Right lobe of liver (tissue), 6 donors: ENCODE measurements around the gene ZNF678. TPM values are rescaled to one million over a fixed set of nuclear protein-coding genes. Genes with fewer than 3 reads are reported as not detected.

ENCODE experiments used
- ATAC-seq, 4 donors: fragments of 200-7000 bp; cut with Tn5 transposase; one replicate each; pipeline ENCODE4 v1.9.1; 2020; ENCODE audit warnings: mild to moderate bottlenecking in 4 of 4, moderate library complexity in 4 of 4
- DNase-seq, 3 donors: peaks; one replicate each; pipeline ENCODE4 v3.0.0-alpha.2; 2020
- H3K27ac ChIP-seq, 3 donors: fragments of 200-600 bp; one replicate each; pipeline ENCODE4 v1.8.0; 2022
- H3K27me3 ChIP-seq, 2 donors: fragments of 200-600 bp; one replicate each; pipeline ENCODE4 v1.8.0; 2022
- H3K36me3 ChIP-seq, 4 donors: fragments of 200-600 bp; sonication (generic) in 1 of 4; one replicate each; pipeline versions ENCODE4 v1.5.1 to v1.8.0; 2017 to 2022; ENCODE audit warnings: control low read depth in 1 of 4
- H3K4me1 ChIP-seq, 4 donors: fragments of 200-600 bp; sonication (generic) in 1 of 4; one replicate each; pipeline versions ENCODE4 v1.5.1 to v1.8.0; 2017 to 2022; ENCODE audit warnings: control low read depth in 1 of 4
- H3K4me3 ChIP-seq, 3 donors: fragments of 200-600 bp; one replicate each; pipeline ENCODE4 v1.8.0; 2022
- H3K9me3 ChIP-seq, 4 donors: fragments of 200-600 bp; sonication (generic) in 1 of 4; one replicate each; pipeline versions ENCODE4 v1.5.1 to v1.8.0; 2017 to 2022; ENCODE audit warnings: control low read depth in 1 of 4
- POLR2A ChIP-seq: fragments of 450-650 bp; IDR thresholded peaks from one replicate; pipeline ENCODE4 v1.6.1; 2017; ENCODE audit warnings: antibody characterized with exemption, mild to moderate bottlenecking
- WGBS: methylation state at CpG from one replicate; pipeline ENCODE4 v1.1.6; 2018; ENCODE audit warnings: low coverage, low lambda C conversion rate; ENCODE audit not compliant: insufficient coverage; ENCODE audit errors: missing lambda C conversion rate; 5-methylcytosine and 5-hydroxymethylcytosine counted together
- intact Hi-C, 2 donors: fragments of 100-400 bp; cut with DNase I; formaldehyde crosslinking; loops; one replicate each; pipeline versions ENCODE4 v1.11.2 to v1.14.1; 2022
- total RNA-seq, 6 experiments: library from RNA; depleted of rRNA in 2 of 6; stranded (reverse); fragments of >200 nt in 2 of 6; fragmentation: NEBNext Ultra II Directional in 3 of 6; extraction: Animal tissue kit (Norgen Biotek cat#: 25700) in 3 of 6; gene quantifications; one replicate each; pipeline versions ENCODE4 v1.1.0 to v1.2.4, GENCODE V29; 2016 to 2023
- TF ChIP-seq, protein P1 (sequence below), 4 donors: fragments of 200-600 bp in 3 of 4; fragments of 450-650 bp in 1 of 4; IDR thresholded peaks; one replicate each; pipeline versions ENCODE4 v1.5.1 to v1.8.0; 2016 to 2022; ENCODE audit warnings: antibody characterized with exemption in 4 of 4, mild to moderate bottlenecking in 2 of 4
- donor health status: DM: no; HTN: yes; CAD: no.
- donor health status: DM: no; HTN: no; CAD: no.
- donor health status: DM: no; HTN: no; CAD: no.
- donor health status: DM: no; HTN: yes; CAD: no.
- donor health status: DM: no; HTN: yes; CAD: no.

Gene ZNF678
- total RNA-seq, 6 experiments from 2014 or later = 2.4 to 4.8 (median 3.0) TPM

GRCh38 chr1:227546059-227546458, 17.3 kb upstream of the ZNF678 start:
- 0% methylated on average over 1 of the region's 5 CpGs for WGBS
- DNase-seq (no peak), ATAC-seq (no peak)
- Histone ChIP-seq H3K36me3 (no peaks in the 10 kb centered on the region), H3K27ac (no peak overlapping the region), H3K27me3 (no peaks in the 10 kb centered on the region), H3K4me1 (no peaks in the 10 kb centered on the region), H3K4me3 (no peak overlapping the region), H3K9me3 (no peaks in the 10 kb centered on the region)
- intact Hi-C loops = no loop called here
- TF ChIP-seq, protein P1, sequence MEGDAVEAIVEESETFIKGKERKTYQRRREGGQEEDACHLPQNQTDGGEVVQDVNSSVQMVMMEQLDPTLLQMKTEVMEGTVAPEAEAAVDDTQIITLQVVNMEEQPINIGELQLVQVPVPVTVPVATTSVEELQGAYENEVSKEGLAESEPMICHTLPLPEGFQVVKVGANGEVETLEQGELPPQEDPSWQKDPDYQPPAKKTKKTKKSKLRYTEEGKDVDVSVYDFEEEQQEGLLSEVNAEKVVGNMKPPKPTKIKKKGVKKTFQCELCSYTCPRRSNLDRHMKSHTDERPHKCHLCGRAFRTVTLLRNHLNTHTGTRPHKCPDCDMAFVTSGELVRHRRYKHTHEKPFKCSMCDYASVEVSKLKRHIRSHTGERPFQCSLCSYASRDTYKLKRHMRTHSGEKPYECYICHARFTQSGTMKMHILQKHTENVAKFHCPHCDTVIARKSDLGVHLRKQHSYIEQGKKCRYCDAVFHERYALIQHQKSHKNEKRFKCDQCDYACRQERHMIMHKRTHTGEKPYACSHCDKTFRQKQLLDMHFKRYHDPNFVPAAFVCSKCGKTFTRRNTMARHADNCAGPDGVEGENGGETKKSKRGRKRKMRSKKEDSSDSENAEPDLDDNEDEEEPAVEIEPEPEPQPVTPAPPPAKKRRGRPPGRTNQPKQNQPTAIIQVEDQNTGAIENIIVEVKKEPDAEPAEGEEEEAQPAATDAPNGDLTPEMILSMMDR (IDR thresholded peaks at IDR 0.05) = no peak
- TF ChIP-seq POLR2A = no peak

- DNase-seq = no peak
These were observed 16.6 kb upstream of the ZNF678 start for GRCh38 chr1:227546598-227547309.

GRCh38 chr1:227547310-227548118, 15.8 kb upstream of the ZNF678 start:
- H3K4me1 ChIP-seq = no peaks in the 10 kb centered on the region
- no peaks in the 10 kb centered on the region for H3K27me3 ChIP-seq
- DNase-seq (no peak), ATAC-seq (no peak)
- peaks cover 0 to 4% (median 0%) of the 10 kb centered on the region in 4 donors for H3K9me3 ChIP-seq
- WGBS = 35% methylated on average over 2 of the region's 8 CpGs
- no peak overlapping the region for H3K4me3 ChIP-seq
- H3K36me3 ChIP-seq = no peaks in the 10 kb centered on the region
- no peak overlapping the region for H3K27ac ChIP-seq
- TF ChIP-seq POLR2A = no peak
- TF ChIP-seq, protein P1 (IDR thresholded peaks at IDR 0.05) = no peak
- intact Hi-C loops = no loop called here

More at GRCh38 chr1:227546598-227547309, 16.6 kb upstream of the ZNF678 start:
- Histone ChIP-seq H3K36me3 (no peaks in the 10 kb centered on the region), H3K9me3 (no peaks in the 10 kb centered on the region), H3K4me1 (no peaks in the 10 kb centered on the region), H3K27ac (no peak overlapping the region), H3K27me3 (no peaks in the 10 kb centered on the region), H3K4me3 (no peak overlapping the region)
- no CpG with 5 or more reads among the region's 8 CpGs for WGBS
- TF ChIP-seq, protein P1 (IDR thresholded peaks at IDR 0.05) = no peak
- no peak for TF ChIP-seq POLR2A
- ATAC-seq = no peak
- intact Hi-C loops = no loop called here

GRCh38 chr1:227548119-227548397, 15.3 kb upstream of the ZNF678 start:
- no peak overlapping the region for H3K27ac ChIP-seq
- no peak for TF ChIP-seq POLR2A
- TF ChIP-seq, protein P1 (IDR thresholded peaks at IDR 0.05) = no peak
- intact Hi-C loops = no loop called here
- DNase-seq = no peak
- no peak for ATAC-seq
- H3K9me3 ChIP-seq = peaks cover 0 to 5% (median 0%) of the 10 kb centered on the region in 4 donors
- H3K36me3 ChIP-seq = no peaks in the 10 kb centered on the region
- no peaks in the 10 kb centered on the region for H3K27me3 ChIP-seq
- no peaks in the 10 kb centered on the region for H3K4me1 ChIP-seq
- no peak overlapping the region for H3K4me3 ChIP-seq
